Psoas muscle (tissue), 8 donors: ENCODE results near the gene ZC3H18. TPM values are rescaled to one million over a fixed set of nuclear protein-coding genes. Genes with fewer than 3 reads are reported as not detected.
A peak's percentile ranks its signal among the peaks of the same experiment; 100 is the strongest.

ENCODE experiments used
- ATAC-seq, 4 donors: fragments of 200-7000 bp; cut with Tn5 transposase; one replicate each; pipeline ENCODE4 v1.9.1; 2020; ENCODE audit warnings: moderate library complexity in 3 of 4, mild to moderate bottlenecking in 2 of 4
- DNase-seq, 2 donors: peaks; one replicate each; pipeline ENCODE4 v3.0.0-alpha.2; 2020
- H3K27ac ChIP-seq: fragments of 200-600 bp; one replicate; pipeline ENCODE4 v1.8.0; 2022
- H3K27me3 ChIP-seq, 3 donors: fragments of 200-600 bp in 1 of 3; one replicate each; pipeline versions ENCODE4 v1.6.1 to v1.8.0; 2013 to 2022; ENCODE audit warnings: low read length in 2 of 3, mild to moderate bottlenecking in 2 of 3, moderate library complexity in 1 of 3; ENCODE audit not compliant: insufficient read depth in 3 of 3
- H3K36me3 ChIP-seq, 2 donors: fragments of 200-600 bp in 1 of 2; one replicate each; pipeline versions ENCODE4 v1.6.1 to v1.8.0; 2013 to 2022; ENCODE audit warnings: low read depth in 1 of 2, mild to moderate bottlenecking in 1 of 2, moderate library complexity in 1 of 2; ENCODE audit not compliant: insufficient read depth in 1 of 2
- H3K4me1 ChIP-seq: fragments of 200-600 bp; one replicate; pipeline ENCODE4 v1.8.0; 2022
- H3K4me3 ChIP-seq: fragments of 200-600 bp; one replicate; pipeline ENCODE4 v1.8.0; 2022; ENCODE audit warnings: mild to moderate bottlenecking
- H3K9me3 ChIP-seq: fragments of 200-600 bp; one replicate; pipeline ENCODE4 v1.8.0; 2022
- CTCF ChIP-seq: fragments of 200-600 bp; IDR thresholded peaks from one replicate; pipeline ENCODE4 v1.8.0; 2022; ENCODE audit warnings: antibody characterized with exemption
- WGBS, 3 donors: extraction: QIAGEN DNeasy Blood & Tissue Kit; methylation state at CpG; one replicate each; pipeline versions ENCODE4 v1.1.6 to v1.1.7; 2013; 5-methylcytosine and 5-hydroxymethylcytosine counted together
- intact Hi-C, 2 donors: fragments of 100-400 bp; cut with DNase I; formaldehyde crosslinking; loops; one replicate each; pipeline versions ENCODE4 v1.11.0 to v1.14.2; 2022
- polyA plus RNA-seq, 3 donors: library from polyadenylated mRNA; stranded (reverse); fragments of 200-250 nt; gene quantifications; one replicate each; pipeline ENCODE4 v1.2.3, GENCODE V29; 2013
- total RNA-seq, 4 donors: library from RNA; stranded (reverse); fragmentation: NEBNext Ultra II Directional in 2 of 4; extraction: Animal tissue kit (Norgen Biotek cat#: 25700) in 2 of 4; gene quantifications; one replicate each; pipeline versions ENCODE4 v1.2.1 to v1.2.4, GENCODE V29; 2021 to 2023
- donor health status: healthy with polysubstance abuse.
- donor health status: DM: no; HTN: no; CAD: no; lungs with moderate emphysema.
- donor health status: Bipolar disorder and iron deficiency.
- donor health status: healthy.
- donor health status: DM: yes; HTN: yes; CAD: no.
- donor health status: DM: no; HTN: no; CAD: no.
- donor health status: DM: no; HTN: no; CAD: no.
- donor health status: DM: yes; HTN: yes; CAD: no.

The ZC3H18 gene
- total and polyA plus RNA-seq, 7 donors: 19.9 to 36.0 (median 28.5) TPM

DNA sequence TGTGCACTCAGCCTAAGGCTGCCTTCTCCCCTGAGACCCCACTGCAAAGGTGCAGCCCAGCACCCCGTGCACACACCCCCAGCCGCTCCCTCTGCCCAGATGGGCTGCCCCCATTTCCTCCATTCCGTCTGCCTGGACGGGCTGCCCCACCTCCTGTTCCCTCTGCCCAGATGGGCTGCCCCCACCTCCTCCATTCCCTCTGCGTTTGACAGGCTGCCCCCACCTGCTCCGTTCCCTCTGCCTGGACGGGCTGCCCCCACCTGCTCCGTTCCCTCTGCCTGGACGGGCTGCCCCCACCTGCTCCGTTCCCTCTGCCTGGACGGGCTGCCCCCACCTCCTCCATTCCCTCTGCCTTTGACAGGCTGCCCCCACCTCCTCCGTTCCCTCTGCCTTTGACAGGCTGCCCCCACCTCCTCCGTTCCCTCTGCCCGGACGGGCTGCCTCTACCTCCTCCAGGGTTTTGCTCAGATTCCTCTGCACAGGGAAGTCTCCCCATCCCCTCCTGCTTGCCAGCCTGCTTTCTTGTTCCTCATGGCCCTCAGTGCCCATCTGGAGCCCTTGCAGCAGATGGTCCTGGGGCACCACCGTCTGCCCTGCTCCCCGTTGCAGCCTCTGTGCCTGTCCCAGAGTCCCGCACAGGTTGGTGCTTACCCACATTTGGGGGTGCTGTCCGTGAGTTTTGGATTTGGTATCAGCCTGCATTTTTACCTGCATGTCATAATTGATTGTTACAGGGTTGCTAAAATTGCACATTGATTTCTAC lies 44.8 kb downstream of the ZC3H18 start:
- DNase-seq (no peak), ATAC-seq (peak in 1 of 4 donors; percentile 32)
- no peak for TF ChIP-seq CTCF
- WGBS, 3 donors: 75 to 77% (median 76%) methylated on average over 19 of the region's 19 CpGs
- no peaks in the 10 kb centered on the region for H3K27me3 ChIP-seq
- no peak overlapping the region for H3K27ac ChIP-seq
- peaks cover 0 to 47% of the 10 kb centered on the region in 2 donors for H3K36me3 ChIP-seq
- intact Hi-C loops: no loop called here
- H3K9me3 ChIP-seq: no peaks in the 10 kb centered on the region
- no peaks in the 10 kb centered on the region for H3K4me1 ChIP-seq
- no peak overlapping the region for H3K4me3 ChIP-seq

- DNase-seq (no peak), ATAC-seq (no peak)
- TF ChIP-seq CTCF: no peak
- H3K4me1 ChIP-seq: no peaks in the 10 kb centered on the region
- H3K27me3 ChIP-seq: no peaks in the 10 kb centered on the region
- no peak overlapping the region for H3K4me3 ChIP-seq
- H3K36me3 ChIP-seq: peaks cover 0 to 34% of the 10 kb centered on the region in 2 donors
- no peaks in the 10 kb centered on the region for H3K9me3 ChIP-seq
- no peak overlapping the region for H3K27ac ChIP-seq
- intact Hi-C loops: no loop called here
- 73 to 78% (median 75%) methylated on average over 13 of the region's 13 CpGs for WGBS, 3 donors
These were observed 46.1 kb downstream of the ZC3H18 start for GRCh38 chr16:88616320-88616719.

- peaks cover 0 to 31% of the 10 kb centered on the region in 2 donors for H3K36me3 ChIP-seq
- H3K27ac ChIP-seq: no peak overlapping the region
- WGBS, 3 donors: 94 to 95% (median 95%) methylated on average over 12 of the region's 12 CpGs
- no peak for TF ChIP-seq CTCF
- H3K4me3 ChIP-seq: no peak overlapping the region
- no peak for DNase-seq
- intact Hi-C loops: no loop called here
- H3K27me3 ChIP-seq: no peaks in the 10 kb centered on the region
- no peaks in the 10 kb centered on the region for H3K4me1 ChIP-seq
- ATAC-seq: no peak
- H3K9me3 ChIP-seq: no peaks in the 10 kb centered on the region
These were observed 46.5 kb downstream of the ZC3H18 start for GRCh38 chr16:88616736-88617135.

- no peak for DNase-seq
- no peak overlapping the region for H3K4me3 ChIP-seq
- H3K4me1 ChIP-seq: no peaks in the 10 kb centered on the region
- no peak overlapping the region for H3K27ac ChIP-seq
- intact Hi-C loops: no loop called here
- 89 to 94% (median 91%) methylated on average over 20 of the region's 20 CpGs for WGBS, 3 donors
- no peaks in the 10 kb centered on the region for H3K27me3 ChIP-seq
- no peak for TF ChIP-seq CTCF
- ATAC-seq: no peak
- no peaks in the 10 kb centered on the region for H3K9me3 ChIP-seq
- H3K36me3 ChIP-seq: peaks cover 0 to 32% of the 10 kb centered on the region in 2 donors
These were observed 47.2 kb downstream of the ZC3H18 start for GRCh38 chr16:88617268-88618031.
